ENCODE measurements around the gene S100A14. TPM values are rescaled to one million over a fixed set of nuclear protein-coding genes. Genes with fewer than 3 reads are reported as not detected.
A peak's percentile ranks its signal among the peaks of the same experiment; 100 is the strongest.

Gene S100A14
- total and polyA plus RNA-seq, 2 experiments from 2014 or later: 0.31 to 2.1 TPM

GRCh38 chr1:153611356-153611755 is 4.8 kb downstream of the S100A14 start:
- peak overlapping the region; percentile 76 for H3K27ac ChIP-seq
- peaks cover 12% of the 10 kb centered on the region for H3K36me3 ChIP-seq (ENCODE audit: low read depth)
- peak; percentile 53 for DNase-seq
- TF ChIP-seq EZH2phosphoT487 (IDR thresholded peaks at IDR 0.05; ENCODE audit: insufficient read depth, low read depth) (no peak), EZH2 (IDR thresholded peaks at IDR 0.05; ENCODE audit: insufficient read depth, poor library complexity, severe bottlenecking) (no peak)
- peak overlapping the region; percentile 93 for H3K4me2 ChIP-seq (ENCODE audit: unreplicated experiment)
- H3K27me3 ChIP-seq (replicated peaks; ENCODE audit: insufficient read depth): no peaks in the 10 kb centered on the region
- H3K4me3 ChIP-seq: peak overlapping the region; percentile 96
- no peaks in the 10 kb centered on the region for H3K9me3 ChIP-seq (ENCODE audit: low read depth)
- H4K20me1 ChIP-seq (ENCODE audit: insufficient read depth): no peaks in the 10 kb centered on the region
- peaks cover 68% of the 10 kb centered on the region for H3K79me2 ChIP-seq (ENCODE audit: insufficient read depth)
- in situ Hi-C loops (cut with MboI): no loop called here
- H2AFZ ChIP-seq: no peak overlapping the region
- no peaks in the 10 kb centered on the region for H3K9me2 ChIP-seq (ENCODE audit: insufficient read depth)
- H3F3A ChIP-seq (ENCODE audit: insufficient read depth): peaks cover 31% of the 10 kb centered on the region
- H3K4me1 ChIP-seq (ENCODE audit: insufficient read depth): peaks cover 32% of the 10 kb centered on the region
- H3K9ac ChIP-seq: peak overlapping the region; percentile 97
- 35 to 44% methylated on average over 1 of the region's 1 CpG for WGBS, 2 experiments (ENCODE audit: low coverage in 1 of 2, low lambda C conversion rate in 2 of 2, missing lambda C conversion rate in 2 of 2)

- no peaks in the 10 kb centered on the region for H3K27me3 ChIP-seq (replicated peaks; ENCODE audit: insufficient read depth)
- peaks cover 36% of the 10 kb centered on the region for H3F3A ChIP-seq (ENCODE audit: insufficient read depth)
- H3K9me3 ChIP-seq (ENCODE audit: low read depth): no peaks in the 10 kb centered on the region
- H3K27ac ChIP-seq: peak overlapping the region; percentile 76
- TF ChIP-seq EZH2phosphoT487 (IDR thresholded peaks at IDR 0.05; ENCODE audit: insufficient read depth, low read depth): no peak
- TF ChIP-seq EZH2 (IDR thresholded peaks at IDR 0.05; ENCODE audit: insufficient read depth, poor library complexity, severe bottlenecking): no peak
- DNase-seq: peak; percentile 84
- no peak overlapping the region for H2AFZ ChIP-seq
- peak overlapping the region; percentile 93 for H3K4me2 ChIP-seq (ENCODE audit: unreplicated experiment)
- WGBS, 2 experiments (ENCODE audit: low coverage in 1 of 2, low lambda C conversion rate in 2 of 2, missing lambda C conversion rate in 2 of 2): 73 to 83% methylated on average over 6 to 7 of the region's 7 CpGs
- in situ Hi-C loops (cut with MboI): no loop called here
- H3K4me1 ChIP-seq (ENCODE audit: insufficient read depth): peaks cover 32% of the 10 kb centered on the region
- H3K9me2 ChIP-seq (ENCODE audit: insufficient read depth): no peaks in the 10 kb centered on the region
- peak overlapping the region; percentile 96 for H3K4me3 ChIP-seq
- H3K79me2 ChIP-seq (ENCODE audit: insufficient read depth): peaks cover 72% of the 10 kb centered on the region
- peaks cover 17% of the 10 kb centered on the region for H3K36me3 ChIP-seq (ENCODE audit: low read depth)
- H4K20me1 ChIP-seq (ENCODE audit: insufficient read depth): no peaks in the 10 kb centered on the region
- peak overlapping the region; percentile 97 for H3K9ac ChIP-seq
Measured at GRCh38 chr1:153610811-153611301, 5.3 kb downstream of the S100A14 start.

- peak overlapping the region; percentile 62 for H3K4me3 ChIP-seq
- H3K36me3 ChIP-seq (ENCODE audit: low read depth): peaks cover 22% of the 10 kb centered on the region
- H2AFZ ChIP-seq: no peak overlapping the region
- H3K79me2 ChIP-seq (ENCODE audit: insufficient read depth): peaks cover 77% of the 10 kb centered on the region
- H3K4me1 ChIP-seq (ENCODE audit: insufficient read depth): peaks cover 32% of the 10 kb centered on the region
- no peaks in the 10 kb centered on the region for H3K27me3 ChIP-seq (replicated peaks; ENCODE audit: insufficient read depth)
- peak overlapping the region; percentile 55 for H3K4me2 ChIP-seq (ENCODE audit: unreplicated experiment)
- no peak for TF ChIP-seq EZH2 (IDR thresholded peaks at IDR 0.05; ENCODE audit: insufficient read depth, poor library complexity, severe bottlenecking)
- no peak for TF ChIP-seq EZH2phosphoT487 (IDR thresholded peaks at IDR 0.05; ENCODE audit: insufficient read depth, low read depth)
- whole genome bisulfite sequencing, 2 experiments (ENCODE audit: low coverage in 1 of 2, low lambda C conversion rate in 2 of 2, missing lambda C conversion rate in 2 of 2): 48 to 52% methylated on average over 4 of the region's 4 CpGs
- in situ Hi-C loops (cut with MboI): no loop called here
- H3K9me3 ChIP-seq (ENCODE audit: low read depth): no peaks in the 10 kb centered on the region
- H3K9ac ChIP-seq: peak overlapping the region; percentile 71
- H4K20me1 ChIP-seq (ENCODE audit: insufficient read depth): no peaks in the 10 kb centered on the region
- peak; percentile 82 for DNase-seq
- H3K27ac ChIP-seq: peak overlapping the region; percentile 76
- H3F3A ChIP-seq (ENCODE audit: insufficient read depth): peaks cover 40% of the 10 kb centered on the region
- no peaks in the 10 kb centered on the region for H3K9me2 ChIP-seq (ENCODE audit: insufficient read depth)
Measured at GRCh38 chr1:153610334-153610733, 5.8 kb downstream of the S100A14 start.

GRCh38 chr1:153609585-153609907 is 6.6 kb downstream of the S100A14 start:
- H3K36me3 ChIP-seq (ENCODE audit: low read depth): peaks cover 30% of the 10 kb centered on the region
- H3K4me3 ChIP-seq: peak overlapping the region; percentile 62
- H3K79me2 ChIP-seq (ENCODE audit: insufficient read depth): peaks cover 77% of the 10 kb centered on the region
- H2AFZ ChIP-seq: no peak overlapping the region
- in situ Hi-C loops (cut with MboI): no loop called here
- WGBS, 2 experiments (ENCODE audit: low coverage in 1 of 2, low lambda C conversion rate in 2 of 2, missing lambda C conversion rate in 2 of 2): 69 to 73% methylated on average over 6 of the region's 6 CpGs
- H3K4me1 ChIP-seq (ENCODE audit: insufficient read depth): peaks cover 32% of the 10 kb centered on the region
- no peaks in the 10 kb centered on the region for H4K20me1 ChIP-seq (ENCODE audit: insufficient read depth)
- peak overlapping the region; percentile 76 for H3K27ac ChIP-seq
- DNase-seq: no peak
- H3K9me2 ChIP-seq (ENCODE audit: insufficient read depth): no peaks in the 10 kb centered on the region
- no peaks in the 10 kb centered on the region for H3K9me3 ChIP-seq (ENCODE audit: low read depth)
- no peaks in the 10 kb centered on the region for H3K27me3 ChIP-seq (replicated peaks; ENCODE audit: insufficient read depth)
- H3K9ac ChIP-seq: peak overlapping the region; percentile 71
- no peak for TF ChIP-seq EZH2 (IDR thresholded peaks at IDR 0.05; ENCODE audit: insufficient read depth, poor library complexity, severe bottlenecking)
- no peak for TF ChIP-seq EZH2phosphoT487 (IDR thresholded peaks at IDR 0.05; ENCODE audit: insufficient read depth, low read depth)
- peaks cover 48% of the 10 kb centered on the region for H3F3A ChIP-seq (ENCODE audit: insufficient read depth)
- peak overlapping the region; percentile 55 for H3K4me2 ChIP-seq (ENCODE audit: unreplicated experiment)

Measured in GM23248 (cell line).